MCF 10A (cell line): Measurements from ENCODE around the gene RBPJ. TPM values are rescaled to one million over a fixed set of nuclear protein-coding genes. Genes with fewer than 3 reads are reported as not detected.
A peak's percentile ranks its signal among the peaks of the same experiment; 100 is the strongest.

Source experiments
- BruUV-seq: library from RNA; stranded (reverse); fragments of 400-500 nt; replicated peaks from 2 replicates; lab custom pipeline; 2021; lab: Mats Ljungman, UMichigan
- CTCF ChIA-PET: fragments of 300-600 bp; sonication (Branson Sonifier 250); formaldehyde crosslinking; extraction: SDS; loops from one replicate; lab custom pipeline; 2021; ENCODE audit warnings: antibody characterized with exemption, inconsistent platforms; lab: Yijun Ruan, JAX
- POLR2A ChIA-PET: fragments of 300-600, 350-650 bp; sonication (Branson Sonifier 250); formaldehyde crosslinking; extraction: SDS; loops from one replicate; lab custom pipeline; 2020; ENCODE audit warnings: antibody characterized with exemption, inconsistent platforms; lab: Yijun Ruan, JAX
- DNase-seq: peaks from one replicate; pipeline ENCODE4 v3.0.0-alpha.2; 2018; ENCODE audit not compliant: unreplicated experiment
- H3K27ac Mint-ChIP-seq: one replicate; pipeline ENCODE4 v1.8.0; 2022; ENCODE audit warnings: mild to moderate bottlenecking, low read depth, mixed read lengths; ENCODE audit not compliant: unreplicated experiment
- H3K27me3 Mint-ChIP-seq: one replicate; pipeline ENCODE4 v1.8.0; 2022; ENCODE audit warnings: mixed read lengths; ENCODE audit not compliant: insufficient read depth, unreplicated experiment
- H3K36me3 Mint-ChIP-seq: one replicate; pipeline ENCODE4 v1.8.0; 2022; ENCODE audit warnings: mild to moderate bottlenecking, moderate library complexity, mixed read lengths; ENCODE audit not compliant: insufficient read depth, unreplicated experiment
- H3K4me1 Mint-ChIP-seq: one replicate; pipeline ENCODE4 v1.8.0; 2022; ENCODE audit warnings: mixed read lengths; ENCODE audit not compliant: insufficient read depth, unreplicated experiment
- H3K4me3 Mint-ChIP-seq: one replicate; pipeline ENCODE4 v1.8.0; 2022; ENCODE audit warnings: mild to moderate bottlenecking, moderate library complexity, mixed read lengths; ENCODE audit not compliant: unreplicated experiment
- H3K9me3 Mint-ChIP-seq: one replicate; pipeline ENCODE4 v1.8.0; 2022; ENCODE audit warnings: mixed read lengths; ENCODE audit not compliant: unreplicated experiment
- CTCF ChIP-seq: fragments of 200-600 bp; IDR thresholded peaks from one replicate; pipeline ENCODE4 v1.8.0; 2022; ENCODE audit warnings: antibody characterized with exemption, mild to moderate bottlenecking; ENCODE audit not compliant: unreplicated experiment
- intact Hi-C: fragments of 100-400 bp; cut with micrococcal nuclease; formaldehyde crosslinking; loops from 2 replicates; pipeline ENCODE4 v1.14.1; 2022
- total RNA-seq: library from RNA; stranded (reverse); gene quantifications from 2 replicates; pipeline ENCODE4 v1.2.3, GENCODE V29; 2022

Gene RBPJ
- total RNA-seq, 1 experiment from 2014 or later: 74.4 TPM

- TF ChIP-seq CTCF: no peak
- peaks cover 17% of the 10 kb centered on the region for H3K4me1 Mint-ChIP-seq
- DNase-seq: peak; percentile 18
- H3K36me3 Mint-ChIP-seq: no peaks in the 10 kb centered on the region
- BruUV-seq: no TSS peak
- H3K27me3 Mint-ChIP-seq: no peaks in the 10 kb centered on the region
- no peak overlapping the region for H3K27ac Mint-ChIP-seq
- ChIA-PET CTCF (interaction anchor here (0.7 kb wide), 1 partner anchor 49 kb away, joined by 3 read pairs; no protein-coding TSS in a partner anchor), POLR2A (interaction anchor here (0.8 to 0.9 kb wide), 2 partner anchors 34 to 49 kb away, joined by 3 to 4 read pairs; no protein-coding TSS in a partner anchor)
- intact Hi-C loops: no loop called here
- H3K4me3 Mint-ChIP-seq: no peak overlapping the region
- no peaks in the 10 kb centered on the region for H3K9me3 Mint-ChIP-seq
These were observed 36.3 kb upstream of the RBPJ start for GRCh38 chr4:26284536-26284935.

GRCh38 chr4:26285272-26285671 is 35.5 kb upstream of the RBPJ start:
- H3K4me3 Mint-ChIP-seq: no peak overlapping the region
- CTCF ChIA-PET: no interaction called here

GRCh38 chr4:26287756-26288155 is 33.1 kb upstream of the RBPJ start:
- no peaks in the 10 kb centered on the region for H3K36me3 Mint-ChIP-seq
- H3K4me3 Mint-ChIP-seq: no peak overlapping the region
- CTCF ChIA-PET: interaction anchor here (1.9 kb wide), 1 partner anchor 52 kb away, joined by 11 read pairs; no protein-coding TSS in a partner anchor
- peaks cover 19% of the 10 kb centered on the region for H3K4me1 Mint-ChIP-seq
- TF ChIP-seq CTCF: no peak
- DNase-seq: no peak
- no peaks in the 10 kb centered on the region for H3K27me3 Mint-ChIP-seq
- POLR2A ChIA-PET: interaction anchor here (0.6 to 3.8 kb wide), 4 partner anchors 32 to 373 kb away, joined by 3 to 43 read pairs (median 25); partner anchors contain the start of gene RBPJ
- BruUV-seq: no TSS peak
- no peaks in the 10 kb centered on the region for H3K9me3 Mint-ChIP-seq
- intact Hi-C loops: no loop called here
- no peak overlapping the region for H3K27ac Mint-ChIP-seq

More at GRCh38 chr4:26285272-26285671, 35.5 kb upstream of the RBPJ start:
- no TSS peak for BruUV-seq
- POLR2A ChIA-PET: no interaction called here
- no peak for TF ChIP-seq CTCF
- Mint-ChIP-seq H3K4me1 (peaks cover 19% of the 10 kb centered on the region), H3K36me3 (no peaks in the 10 kb centered on the region), H3K9me3 (no peaks in the 10 kb centered on the region), H3K27ac (no peak overlapping the region), H3K27me3 (no peaks in the 10 kb centered on the region)
- intact Hi-C loops: no loop called here
- DNase-seq: no peak

GRCh38 chr4:26288355-26288909 is 32.4 kb upstream of the RBPJ start:
- peak; percentile 47 for DNase-seq
- Mint-ChIP-seq H3K27me3 (no peaks in the 10 kb centered on the region), H3K4me1 (peaks cover 19% of the 10 kb centered on the region), H3K27ac (no peak overlapping the region), H3K9me3 (no peaks in the 10 kb centered on the region), H3K4me3 (no peak overlapping the region), H3K36me3 (no peaks in the 10 kb centered on the region)
- TF ChIP-seq CTCF: no peak
- CTCF ChIA-PET: interaction anchor here (0.7 to 1.9 kb wide), 2 partner anchors 53 to 238 kb away, joined by 3 to 11 read pairs; no protein-coding TSS in a partner anchor
- POLR2A ChIA-PET: interaction anchor here (0.6 to 3.8 kb wide), 4 partner anchors 31 to 374 kb away, joined by 3 to 43 read pairs (median 25); partner anchors contain the start of gene RBPJ
- intact Hi-C loops: no loop called here
- no TSS peak for BruUV-seq
